GM12801 (cell line): ENCODE results near the gene CCNF.

ENCODE experiments used
- CTCF ChIP-seq: IDR thresholded peaks from one replicate; pipeline ENCODE4 v1.5.1; 2011; ENCODE audit warnings: control low read depth; ENCODE audit not compliant: insufficient read length; ENCODE audit errors: extremely low read depth

Gene CCNF

GRCh38 chr16:2443555-2443954 lies 14.3 kb downstream of the CCNF start:
- no peak for TF ChIP-seq CTCF

GRCh38 chr16:2447920-2448583 lies 18.8 kb downstream of the CCNF start:
- TF ChIP-seq CTCF: no peak

- no peak for TF ChIP-seq CTCF
These were observed 19.9 kb downstream of the CCNF start for GRCh38 chr16:2449118-2449517.

- no peak for TF ChIP-seq CTCF
These were observed 21.3 kb downstream of the CCNF start for GRCh38 chr16:2450535-2450934.

- TF ChIP-seq CTCF: no peak
These were observed 21.7 kb downstream of the CCNF start for GRCh38 chr16:2450975-2451381.

GRCh38 chr16:2451851-2452320 lies 22.6 kb downstream of the CCNF start:
- TF ChIP-seq CTCF: no peak

- no peak for TF ChIP-seq CTCF
These were observed 23.4 kb downstream of the CCNF start for GRCh38 chr16:2452650-2453049.
